Stimulated activated naive CD4-positive, alpha-beta T cell (primary cell): ENCODE data around the gene FOXK1.

Source experiments
- DNase-seq, 6 experiments: peaks; one replicate each; lab custom pipeline; 2025; lab: John Stamatoyannopoulos, UW

The FOXK1 gene

DNA sequence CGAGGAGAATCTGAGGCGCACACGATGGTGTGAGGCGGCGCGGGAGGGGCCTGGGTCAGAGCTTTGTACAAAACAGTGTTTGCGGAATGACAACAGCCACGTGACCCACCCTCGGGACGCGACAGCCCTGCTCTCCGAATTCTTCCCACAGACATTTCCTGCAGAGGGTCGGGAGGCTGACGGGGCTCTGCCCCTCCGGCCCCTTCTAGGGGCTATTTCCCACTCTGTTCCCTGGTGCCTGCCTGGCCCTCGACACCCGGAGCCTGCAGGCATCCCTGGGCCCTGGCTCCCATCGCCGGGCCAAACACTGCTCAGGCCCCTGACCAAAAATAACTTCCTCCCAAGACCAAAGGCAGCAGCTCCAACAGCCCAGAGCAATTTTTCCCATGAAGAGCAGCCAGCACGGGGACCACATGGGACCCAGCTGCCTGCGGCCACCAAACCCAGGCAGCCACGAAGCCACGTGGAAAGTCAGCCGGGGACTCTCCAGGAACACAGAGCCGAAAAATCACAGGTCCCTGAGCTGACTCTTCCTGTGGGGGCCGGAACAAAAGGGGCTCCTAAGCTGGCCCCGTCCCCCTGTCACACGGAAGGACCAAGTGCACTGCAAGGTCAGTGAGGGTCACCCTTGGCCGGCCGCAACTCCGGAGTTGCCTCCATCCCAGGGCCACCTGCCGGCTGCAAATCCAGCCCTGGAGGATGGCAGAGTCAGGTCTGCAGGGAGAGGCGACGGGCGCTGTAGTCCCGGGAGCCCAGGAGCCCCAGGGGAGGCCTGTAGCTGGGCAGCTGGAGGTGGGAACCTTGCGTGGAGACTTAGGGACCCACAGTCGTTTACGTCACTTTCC, 137.7 kb downstream of the FOXK1 start:
- no peak for DNase-seq

DNA sequence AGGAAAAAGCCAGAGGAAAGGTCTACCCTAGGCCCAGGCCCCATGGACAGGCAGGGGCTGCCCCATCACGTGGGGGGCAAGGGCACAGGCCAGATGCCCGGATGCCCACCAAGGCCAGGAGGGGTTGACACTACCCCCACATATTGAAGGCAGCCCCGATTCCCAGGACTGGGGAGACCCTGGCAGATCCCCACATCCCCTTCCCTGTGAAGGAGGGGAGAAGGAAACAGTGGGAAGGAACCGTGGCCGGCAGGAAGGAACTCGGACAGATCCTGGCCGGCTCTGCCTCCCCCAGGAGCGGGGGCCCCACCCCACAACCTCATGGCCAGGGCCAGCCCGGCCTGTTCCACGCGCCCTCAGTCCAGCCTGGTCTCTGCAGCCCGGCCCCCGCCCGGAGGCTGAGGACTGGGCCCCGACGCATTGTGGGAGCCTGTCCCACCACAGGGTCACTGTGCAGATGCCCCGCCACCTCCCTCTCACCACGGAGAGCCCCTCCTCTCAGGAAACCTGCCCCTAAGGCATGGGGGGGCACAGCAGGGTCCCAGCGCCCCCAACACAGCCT, 138.4 kb downstream of the FOXK1 start:
- no peak for DNase-seq
